OCI-LY1 (cell line): ENCODE measurements around the gene WFDC5.

Experiments used
- H2AFZ ChIP-seq: fragments of 200-600 bp; sonication (generic), shearing (Covaris generic); 2 replicates; pipeline ENCODE4 v1.6.0; 2014; ENCODE audit warnings: antibody characterized with exemption, mild to moderate bottlenecking, low read length
- H3F3A ChIP-seq: fragments of 200-600 bp; sonication (generic), shearing (Covaris generic); 2 replicates; pipeline ENCODE4 v1.6.0; 2014; ENCODE audit warnings: mild to moderate bottlenecking, antibody characterized with exemption, low read length, moderate library complexity; ENCODE audit not compliant: insufficient read depth
- H3K27ac ChIP-seq: fragments of 200-600 bp; sonication (generic); 2 replicates; pipeline ENCODE4 v1.5.1; 2014; ENCODE audit warnings: low read length, mixed run types, mild to moderate bottlenecking, low read depth; ENCODE audit not compliant: poor library complexity, severe bottlenecking
- H3K27me3 ChIP-seq: fragments of 200-600 bp; sonication (generic); 2 replicates; pipeline ENCODE4 v1.6.0; 2014; ENCODE audit warnings: antibody characterized with exemption, mild to moderate bottlenecking, low read length, moderate library complexity; ENCODE audit not compliant: insufficient read depth
- H3K36me3 ChIP-seq: fragments of 200-600 bp; sonication (generic); 2 replicates; pipeline ENCODE4 v1.6.1; 2014; ENCODE audit warnings: mild to moderate bottlenecking, antibody characterized with exemption, low read length, moderate library complexity, mixed read lengths; ENCODE audit not compliant: insufficient read depth
- H3K4me1 ChIP-seq: fragments of 200-600 bp; sonication (generic); 2 replicates; pipeline ENCODE4 v1.5.1; 2014; ENCODE audit warnings: mild to moderate bottlenecking, low read length, moderate library complexity; ENCODE audit not compliant: insufficient read depth, severe bottlenecking
- H3K4me2 ChIP-seq: fragments of 200-600 bp; sonication (generic), shearing (Covaris generic); 2 replicates; pipeline ENCODE4 v1.6.1; 2014; ENCODE audit warnings: low read length
- H3K4me3 ChIP-seq: fragments of 200-600 bp; sonication (generic); 2 replicates; pipeline ENCODE4 v1.5.1; 2014; ENCODE audit warnings: low read length, low read depth, mild to moderate bottlenecking, mixed read lengths; ENCODE audit not compliant: poor library complexity, severe bottlenecking
- H3K79me2 ChIP-seq: fragments of 200-600 bp; shearing (Covaris generic); 2 replicates; pipeline ENCODE4 v1.6.1; 2016; ENCODE audit warnings: mixed run types, low read length, mixed read lengths; ENCODE audit not compliant: insufficient read depth
- H3K9ac ChIP-seq: fragments of 200-600 bp; sonication (generic), shearing (Covaris generic); 2 replicates; pipeline ENCODE4 v1.6.1; 2014; ENCODE audit warnings: mild to moderate bottlenecking, low read length, mixed read lengths
- H3K9me2 ChIP-seq: fragments of 200-600 bp; sonication (generic), shearing (Covaris generic); 2 replicates; pipeline ENCODE4 v1.6.1; 2014; ENCODE audit warnings: low read depth, mild to moderate bottlenecking, low read length, mixed read lengths
- H3K9me3 ChIP-seq: fragments of 200-600 bp; shearing (Covaris generic); 2 replicates; pipeline ENCODE4 v1.6.1; 2014; ENCODE audit warnings: low read length, mixed read lengths
- H4K20me1 ChIP-seq: fragments of 200-600 bp; sonication (generic), shearing (Covaris generic); 2 replicates; pipeline ENCODE4 v1.6.0; 2016; ENCODE audit warnings: mild to moderate bottlenecking, low read length; ENCODE audit not compliant: insufficient read depth
- CTCF ChIP-seq: fragments of 200-600 bp; sonication (generic), shearing (Covaris generic); IDR thresholded peaks from 2 replicates; pipeline ENCODE4 v1.5.1; 2017; ENCODE audit warnings: mild to moderate bottlenecking, antibody characterized with exemption, low read length, moderate library complexity, mixed read lengths
- EZH2 ChIP-seq: fragments of 200-600 bp; sonication (generic), shearing (Covaris generic); IDR thresholded peaks from 2 replicates; pipeline ENCODE4 v1.8.0; 2017; ENCODE audit warnings: borderline replicate concordance, mixed run types, mild to moderate bottlenecking, antibody characterized with exemption, low read length, moderate library complexity, mixed read lengths

Gene WFDC5

DNA sequence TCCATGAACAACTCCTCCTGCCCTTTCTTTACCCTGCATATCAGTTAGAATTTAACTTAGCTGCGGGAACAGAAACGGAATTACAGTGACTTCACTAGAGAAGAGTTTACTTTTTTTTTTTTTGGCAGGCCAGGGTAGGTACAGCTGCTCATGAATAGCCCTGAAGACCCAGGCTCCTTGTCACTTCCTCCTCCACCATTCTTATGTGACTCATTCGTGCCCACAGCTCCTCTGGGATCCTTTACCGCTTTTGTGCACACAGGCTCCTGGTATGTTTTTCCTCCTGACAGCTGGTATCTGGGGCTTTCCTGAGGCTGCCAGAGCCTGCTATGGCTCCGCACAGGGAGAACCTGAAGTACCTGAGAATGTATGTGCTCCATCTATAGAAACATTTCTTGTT lies 10.2 kb downstream of the WFDC5 start:
- Histone ChIP-seq H4K20me1 (no peaks in the 10 kb centered on the region), H3K4me3 (no peak overlapping the region), H3K9me2 (no peaks in the 10 kb centered on the region), H3K9ac (no peak overlapping the region), H3K36me3 (no peaks in the 10 kb centered on the region), H3K27ac (no peak overlapping the region), H3K27me3 (peaks cover 4% of the 10 kb centered on the region; the same call in 1 of the 2 replicates), H3K9me3 (no peaks in the 10 kb centered on the region), H3K4me2 (no peak overlapping the region), H3K79me2 (no peaks in the 10 kb centered on the region), H3F3A (no peaks in the 10 kb centered on the region), H3K4me1 (no peaks in the 10 kb centered on the region), H2AFZ (no peak overlapping the region)
- TF ChIP-seq CTCF: no peak
- no peak for TF ChIP-seq EZH2

DNA sequence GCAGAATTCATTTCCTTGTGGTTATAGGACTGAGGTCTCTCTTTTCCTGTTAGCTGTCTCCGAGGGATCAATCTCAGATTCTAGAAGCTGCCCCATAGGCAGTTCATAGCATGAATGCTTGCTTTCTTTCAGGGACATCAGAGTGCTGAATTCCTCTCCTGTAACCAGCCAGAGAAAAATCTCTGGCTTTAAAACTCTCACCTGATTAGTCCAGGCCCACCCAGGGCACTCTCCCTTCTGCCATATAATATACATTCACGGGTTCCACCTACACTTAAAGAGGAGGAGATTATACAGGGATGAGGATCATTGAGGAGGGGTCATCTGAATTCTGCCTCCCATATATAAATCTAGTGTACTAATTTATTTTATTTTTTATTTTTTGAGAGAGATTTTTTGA lies 11.9 kb downstream of the WFDC5 start:
- Histone ChIP-seq H3K4me3 (no peak overlapping the region), H3K4me1 (no peaks in the 10 kb centered on the region), H3K27ac (no peak overlapping the region), H3K9me3 (no peaks in the 10 kb centered on the region), H3K9ac (no peak overlapping the region), H3F3A (no peaks in the 10 kb centered on the region), H2AFZ (no peak overlapping the region), H3K4me2 (no peak overlapping the region), H3K79me2 (no peaks in the 10 kb centered on the region), H4K20me1 (no peaks in the 10 kb centered on the region), H3K36me3 (no peaks in the 10 kb centered on the region), H3K27me3 (peaks cover 4% of the 10 kb centered on the region; the same call in 1 of the 2 replicates), H3K9me2 (no peaks in the 10 kb centered on the region)
- no peak for TF ChIP-seq CTCF
- TF ChIP-seq EZH2: no peak

GRCh38 chr20:45101333-45101850 lies 13.6 kb downstream of the WFDC5 start:
- Histone ChIP-seq H2AFZ (no peak overlapping the region), H3K79me2 (no peaks in the 10 kb centered on the region), H3K36me3 (no peaks in the 10 kb centered on the region), H3K4me1 (no peaks in the 10 kb centered on the region), H3K27me3 (peaks cover 4% of the 10 kb centered on the region; the same call in 1 of the 2 replicates), H3K9me2 (no peaks in the 10 kb centered on the region), H3K27ac (no peak overlapping the region), H3K4me2 (no peak overlapping the region; the same call in 1 of the 2 replicates), H3K9me3 (no peaks in the 10 kb centered on the region), H4K20me1 (no peaks in the 10 kb centered on the region), H3F3A (no peaks in the 10 kb centered on the region), H3K9ac (no peak overlapping the region), H3K4me3 (no peak overlapping the region)
- TF ChIP-seq EZH2 (no peak), CTCF (no peak)
